ENCODE data around the gene LPAR1.

- no peak for TF ChIP-seq CTCF (conservative IDR thresholded peaks at IDR 0.05; ENCODE audit: low read length)
- TF ChIP-seq EZH2phosphoT487 (IDR thresholded peaks at IDR 0.05; ENCODE audit: borderline replicate concordance): no peak
Observed at GRCh38 chr9:110978516-110978915, 59.8 kb downstream of the LPAR1 start.
